ENCODE data around the gene INTS7.
"Not testable (repeated sequence)": the region's sequence is repeated elsewhere in the genome, so short reads cannot be mapped to it uniquely, and the experiment has no call there.

Gene INTS7

GRCh38 chr1:211973541-211973940, 61.8 kb downstream of the INTS7 start:
- DNase-seq: no peak

GRCh38 chr1:211968200-211968834, 67.0 kb downstream of the INTS7 start:
- no peak for DNase-seq

- DNase-seq: no peak
Observed at GRCh38 chr1:211967704-211968103, 67.7 kb downstream of the INTS7 start.

GRCh38 chr1:211965108-211965805, 70.1 kb downstream of the INTS7 start:
- no peak for DNase-seq

GRCh38 chr1:211959680-211960079, 75.7 kb downstream of the INTS7 start:
- DNase-seq: no peak

GRCh38 chr1:211959221-211959620, 76.1 kb downstream of the INTS7 start:
- DNase-seq: no peak

GRCh38 chr1:211954028-211954427, 81.3 kb downstream of the INTS7 start:
- not testable (repeated sequence) for DNase-seq

GRCh38 chr1:211953543-211953942, 81.8 kb downstream of the INTS7 start:
- not testable (repeated sequence) for DNase-seq

GRCh38 chr1:211952299-211952698, 83.1 kb downstream of the INTS7 start:
- no peak for DNase-seq

- no peak for DNase-seq
Observed at GRCh38 chr1:211951856-211952255, 83.5 kb downstream of the INTS7 start.

GRCh38 chr1:211948377-211948776, 87.0 kb downstream of the INTS7 start:
- no peak for DNase-seq

GRCh38 chr1:211947396-211948295, 87.7 kb downstream of the INTS7 start:
- DNase-seq: no peak

- DNase-seq: no peak
Observed at GRCh38 chr1:211944733-211945500, 90.4 kb downstream of the INTS7 start.

GRCh38 chr1:211942583-211942982, 92.8 kb downstream of the INTS7 start:
- no peak for DNase-seq

- DNase-seq: no peak
Observed at GRCh38 chr1:211939876-211940468, 95.4 kb downstream of the INTS7 start.

- no peak for DNase-seq
Observed at GRCh38 chr1:211938561-211938997, 96.8 kb downstream of the INTS7 start.

GRCh38 chr1:211937422-211937821, 97.9 kb downstream of the INTS7 start:
- not testable (repeated sequence) for DNase-seq

- no peak for DNase-seq
Observed at GRCh38 chr1:211935448-211935970, 99.8 kb downstream of the INTS7 start.

GRCh38 chr1:211933946-211934714, 101.2 kb downstream of the INTS7 start:
- DNase-seq: no peak

- DNase-seq: no peak
Observed at GRCh38 chr1:211932933-211933254, 102.5 kb downstream of the INTS7 start.

- no peak for DNase-seq
Observed at GRCh38 chr1:211932231-211932932, 103.0 kb downstream of the INTS7 start.

Data from activated CD4-positive, alpha-beta T cell treated with anti-CD3 and anti-CD28 coated beads for 1 hour (primary cell).